Measurements from ENCODE around the gene FAM25G.
"Not testable (repeated sequence)": the region's sequence is repeated elsewhere in the genome, so short reads cannot be mapped to it uniquely, and the experiment has no call there.

- not testable (repeated sequence) for TF ChIP-seq CTCF (IDR thresholded peaks at IDR 0.05; ENCODE audit: extremely low read depth in 1 of 2, insufficient read depth in 1 of 2, low read depth in 1 of 2, low read length in 2 of 2); JUN (IDR thresholded peaks at IDR 0.05; ENCODE audit: borderline replicate concordance, insufficient read depth, insufficient read length, low read depth); POLR2A (IDR thresholded peaks at IDR 0.05; ENCODE audit: low read depth, low read length); EZH2 (IDR thresholded peaks at IDR 0.05; ENCODE audit: borderline replicate concordance, low read depth, low read length, severe bottlenecking); MAX (IDR thresholded peaks at IDR 0.05; ENCODE audit: insufficient read depth, insufficient read length); POLR2AphosphoS5 (IDR thresholded peaks at IDR 0.05; ENCODE audit: insufficient read depth, low read depth, low read length); FOS (IDR thresholded peaks at IDR 0.05; ENCODE audit: borderline replicate concordance, insufficient read depth, low read length); MYC (IDR thresholded peaks at IDR 0.05; ENCODE audit: low read depth, low read length)
Measured at GRCh38 chr10:47477078-47477477, 14.4 kb downstream of the FAM25G start.
